HG02973 (cell line): ENCODE results near the gene UBTF.

Experiments
- ATAC-seq: cut with Tn5 transposase; IDR thresholded peaks from one replicate; pipeline ENCODE4 v1.9.1; 2021; ENCODE audit warnings: moderate library complexity; ENCODE audit not compliant: unreplicated experiment

UBTF gene, protein sequence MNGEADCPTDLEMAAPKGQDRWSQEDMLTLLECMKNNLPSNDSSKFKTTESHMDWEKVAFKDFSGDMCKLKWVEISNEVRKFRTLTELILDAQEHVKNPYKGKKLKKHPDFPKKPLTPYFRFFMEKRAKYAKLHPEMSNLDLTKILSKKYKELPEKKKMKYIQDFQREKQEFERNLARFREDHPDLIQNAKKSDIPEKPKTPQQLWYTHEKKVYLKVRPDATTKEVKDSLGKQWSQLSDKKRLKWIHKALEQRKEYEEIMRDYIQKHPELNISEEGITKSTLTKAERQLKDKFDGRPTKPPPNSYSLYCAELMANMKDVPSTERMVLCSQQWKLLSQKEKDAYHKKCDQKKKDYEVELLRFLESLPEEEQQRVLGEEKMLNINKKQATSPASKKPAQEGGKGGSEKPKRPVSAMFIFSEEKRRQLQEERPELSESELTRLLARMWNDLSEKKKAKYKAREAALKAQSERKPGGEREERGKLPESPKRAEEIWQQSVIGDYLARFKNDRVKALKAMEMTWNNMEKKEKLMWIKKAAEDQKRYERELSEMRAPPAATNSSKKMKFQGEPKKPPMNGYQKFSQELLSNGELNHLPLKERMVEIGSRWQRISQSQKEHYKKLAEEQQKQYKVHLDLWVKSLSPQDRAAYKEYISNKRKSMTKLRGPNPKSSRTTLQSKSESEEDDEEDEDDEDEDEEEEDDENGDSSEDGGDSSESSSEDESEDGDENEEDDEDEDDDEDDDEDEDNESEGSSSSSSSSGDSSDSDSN

DNA sequence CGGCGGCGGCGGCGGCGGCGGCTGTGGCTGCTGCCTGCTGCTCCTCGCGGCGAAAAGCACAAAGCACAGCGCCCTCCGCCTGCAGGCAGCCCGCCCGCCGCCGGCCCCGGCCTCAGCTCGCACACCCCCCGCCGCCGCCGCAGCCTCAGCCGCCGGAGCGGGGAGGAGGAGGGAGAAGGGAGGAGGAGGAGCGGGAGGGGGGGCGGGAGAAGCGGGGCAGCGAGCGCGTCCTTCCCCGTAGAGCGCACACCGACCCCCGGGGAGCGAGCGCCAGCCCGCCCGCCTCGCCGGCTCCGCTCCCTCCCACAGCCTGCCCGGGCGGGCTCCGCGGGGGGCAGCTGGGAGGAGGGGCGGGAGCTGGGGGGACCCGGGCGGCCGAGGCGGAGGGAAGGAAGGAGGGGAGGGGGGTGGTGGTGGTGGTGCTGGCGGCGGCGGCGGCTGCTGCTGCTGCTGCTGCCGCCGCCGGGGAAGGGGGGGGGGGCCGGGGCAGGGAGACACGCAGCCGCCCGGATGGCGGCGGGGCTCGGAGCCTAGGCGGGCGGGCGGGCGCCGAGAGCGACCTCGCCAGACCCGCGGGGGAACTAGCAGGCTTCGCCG lies at the start of gene UBTF:
Gene UBTF (minus strand): TSS at position 60 of the 597 bp plus-strand sequence. CDS start 1,446 bp downstream, outside the sequence.
- ATAC-seq = peak; percentile 8

DNA sequence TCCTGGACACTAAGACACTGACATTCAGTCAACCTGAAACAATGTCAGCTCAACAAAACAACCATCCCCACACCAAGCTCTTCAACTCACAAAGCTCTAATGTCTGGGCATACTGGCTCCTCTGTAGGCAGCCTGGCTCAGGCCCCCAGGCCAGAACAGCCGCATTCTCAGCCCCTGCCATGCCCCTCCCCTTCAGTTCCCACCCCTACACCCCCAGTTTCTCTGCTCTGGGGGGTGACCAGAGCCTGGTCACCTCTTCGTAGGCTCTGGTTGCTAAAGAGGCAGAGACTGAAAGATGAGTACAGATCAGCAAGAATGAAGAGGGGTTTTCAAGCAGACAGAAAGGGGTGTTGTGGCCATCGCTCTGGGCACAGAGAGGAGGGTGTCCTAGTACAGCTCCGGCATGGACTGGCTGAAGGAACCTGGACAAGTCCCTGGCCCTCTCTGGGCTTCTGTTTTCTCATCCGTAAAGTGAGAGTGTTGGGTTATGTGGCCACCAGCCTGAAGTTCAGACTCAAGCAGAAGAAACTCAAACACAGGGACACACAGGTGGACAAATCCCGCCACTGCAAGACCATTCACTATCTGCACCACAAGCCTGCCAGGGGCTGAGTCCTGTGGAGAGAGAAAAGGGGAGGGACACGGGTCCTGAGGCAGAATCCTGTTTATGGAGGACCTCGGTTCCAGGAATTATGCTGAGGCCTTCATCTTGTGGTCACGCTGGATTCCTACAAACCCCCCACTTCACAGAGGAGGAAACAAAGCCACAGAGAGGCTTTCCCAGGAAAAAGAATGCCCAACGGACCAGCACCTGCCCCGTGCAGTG lies 49.4 kb upstream of the UBTF start:
- no peak for ATAC-seq

DNA sequence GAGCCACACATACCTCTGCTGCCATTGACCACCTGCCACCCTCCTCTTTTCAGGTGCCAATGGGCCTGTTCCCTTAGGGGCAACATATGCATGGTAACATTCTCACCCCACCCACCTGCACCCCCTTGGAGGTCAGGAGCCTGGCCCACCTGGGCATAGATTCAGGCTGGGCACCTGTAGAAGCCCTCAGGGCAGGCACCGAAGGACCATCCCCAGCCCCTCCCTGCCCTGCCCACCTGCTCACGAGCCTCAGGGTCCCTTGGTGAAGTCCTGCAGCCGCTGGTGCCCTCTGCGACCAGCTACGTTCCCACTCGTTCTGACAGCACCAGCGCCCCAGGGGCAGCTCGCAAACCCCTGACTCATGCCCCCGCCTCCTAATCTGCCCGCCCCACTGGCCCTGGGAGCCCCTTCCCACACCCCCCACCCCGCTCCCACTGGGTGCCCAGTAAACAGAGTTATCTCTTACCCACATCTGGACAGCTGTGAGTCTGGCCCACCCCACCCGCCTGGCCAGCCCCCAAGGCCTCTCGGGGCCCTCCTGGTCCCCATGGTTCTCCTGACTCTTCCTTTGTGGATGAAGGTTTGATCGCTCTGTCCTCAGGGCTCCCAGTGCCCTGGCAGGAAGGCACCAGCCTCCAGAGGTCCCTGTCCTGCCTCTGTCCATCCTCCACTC lies 48.5 kb upstream of the UBTF start, which contains the start of gene SLC4A1:
Gene SLC4A1 (minus strand): TSS at position 318 of the 673 bp plus-strand sequence. CDS start 5,269 bp downstream, outside the sequence.
- no peak for ATAC-seq

DNA sequence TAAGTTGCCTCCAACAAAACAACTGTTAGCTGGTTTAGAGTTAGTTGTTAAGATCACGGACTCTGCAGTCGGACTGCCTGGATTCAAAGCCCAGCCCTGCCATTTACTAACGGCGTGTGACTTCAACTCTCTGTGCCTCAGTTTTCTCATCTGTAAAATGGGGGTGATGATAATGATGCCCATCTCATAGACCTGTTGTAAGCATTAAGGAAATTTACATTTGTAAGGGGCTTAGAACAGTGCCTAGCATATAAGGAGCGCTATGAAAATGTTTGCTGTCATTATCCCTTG lies 47.6 kb upstream of the UBTF start:
- ATAC-seq = no peak

DNA sequence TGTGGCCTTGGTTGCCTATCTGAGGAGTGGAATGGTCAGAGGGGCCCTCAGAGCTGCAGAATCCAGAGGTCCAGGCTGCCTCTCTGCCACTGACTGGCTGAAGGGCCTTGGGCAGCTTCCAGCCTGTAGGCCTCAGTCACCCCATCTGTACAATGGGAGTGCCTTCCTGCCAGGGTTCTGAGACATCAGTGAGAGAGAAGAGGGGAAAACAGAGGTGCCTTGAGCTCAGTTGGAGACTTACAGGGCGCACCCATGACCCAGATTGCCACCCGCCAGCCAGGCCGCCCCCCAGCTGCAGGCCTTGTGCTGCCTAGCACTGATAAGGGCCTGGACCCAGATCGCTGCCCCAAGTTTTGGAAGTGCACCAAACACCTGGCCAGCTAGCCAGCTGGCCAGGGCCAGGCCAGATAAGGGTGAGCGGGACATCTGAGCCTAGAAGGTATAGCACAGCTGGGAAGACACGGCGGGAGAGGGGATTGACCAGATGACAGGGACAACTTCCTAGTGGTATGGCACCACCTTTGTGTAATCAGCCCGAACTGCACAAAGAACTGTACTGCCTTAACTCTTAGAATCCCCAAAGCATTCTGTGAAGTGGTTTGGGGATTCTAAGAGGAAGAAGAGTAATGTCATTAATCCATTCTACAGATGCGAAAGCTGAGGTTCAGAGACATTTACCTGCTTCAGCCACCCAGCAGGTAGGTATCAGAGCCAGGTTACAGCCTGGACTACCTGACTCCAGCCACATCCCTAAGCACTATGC lies 47.1 kb upstream of the UBTF start:
- no peak for ATAC-seq

DNA sequence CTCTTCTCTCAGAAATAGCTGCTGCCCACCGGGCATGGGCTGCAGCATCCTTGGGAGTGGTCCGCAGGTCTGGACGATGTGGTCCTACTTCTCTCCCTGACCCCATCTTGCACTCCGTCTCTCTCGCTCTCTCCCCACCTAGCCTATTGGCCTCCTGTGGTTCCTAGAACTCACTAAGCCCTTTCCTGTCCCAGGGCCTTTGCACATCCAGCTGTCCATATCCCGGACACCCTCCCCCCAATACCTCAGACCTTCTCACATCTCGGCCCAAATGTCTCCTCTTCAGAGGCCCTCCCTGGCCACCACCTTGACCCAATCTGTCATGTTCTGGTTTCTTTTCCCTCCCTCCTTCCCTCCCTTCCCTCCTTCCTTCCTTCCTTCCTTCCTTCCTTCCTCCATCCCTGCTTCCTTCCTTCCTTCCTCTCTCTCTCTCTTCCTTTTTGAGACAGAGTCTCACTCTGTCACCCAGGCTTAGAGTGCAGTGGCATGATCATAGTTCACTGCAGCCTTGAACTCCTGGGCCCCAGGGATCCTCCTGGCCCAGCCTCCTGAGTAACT lies 43.9 kb upstream of the UBTF start:
- no peak for ATAC-seq

DNA sequence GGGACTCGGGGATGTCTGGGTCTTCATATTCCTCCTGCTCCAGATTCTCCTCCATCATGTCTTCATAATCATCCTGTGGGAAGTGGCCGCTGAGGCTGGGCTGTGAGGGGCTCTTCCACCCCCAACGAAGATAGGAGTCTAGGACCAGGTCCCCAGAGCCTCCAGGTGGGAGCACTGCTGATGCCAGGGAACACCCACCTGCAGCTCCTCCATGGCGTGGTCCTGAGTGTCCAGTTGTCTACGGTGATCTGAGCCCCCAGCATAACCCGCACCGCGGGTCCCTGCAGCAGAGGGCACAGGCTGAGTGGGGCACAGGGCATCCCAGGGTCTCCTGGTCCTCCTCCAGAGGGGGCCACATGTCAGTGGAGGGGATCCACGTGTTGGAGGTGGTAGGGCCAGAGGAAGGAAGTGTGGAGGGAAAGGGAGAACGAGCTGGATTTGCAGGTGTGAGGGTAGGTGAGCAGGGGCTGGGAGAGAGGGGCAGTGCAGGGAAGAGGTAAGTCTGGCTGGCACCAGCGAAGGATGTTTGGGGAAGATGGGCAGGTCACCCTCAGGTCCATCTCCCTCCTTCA lies 43.3 kb upstream of the UBTF start:
- no peak for ATAC-seq

DNA sequence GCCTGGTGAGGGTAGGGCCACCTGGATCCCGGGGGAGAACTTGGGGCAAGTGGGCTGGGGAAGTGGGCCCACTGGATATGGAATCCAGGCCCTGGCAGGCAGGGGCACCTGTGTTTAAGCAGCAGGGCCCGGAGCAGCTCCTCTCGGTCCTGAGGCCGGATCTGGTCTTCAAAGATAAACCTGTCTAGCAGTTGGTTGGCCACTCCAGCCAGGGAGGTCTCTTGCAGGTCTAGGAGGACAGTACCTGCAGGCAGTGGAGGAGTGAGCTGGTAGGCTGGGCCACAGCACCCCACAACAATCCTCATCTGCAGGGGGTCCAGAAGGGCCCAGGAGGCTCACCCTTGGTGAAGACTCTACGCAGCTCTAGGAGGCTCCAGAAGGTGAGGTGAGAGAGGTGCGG lies 40.8 kb upstream of the UBTF start:
- no peak for ATAC-seq

DNA sequence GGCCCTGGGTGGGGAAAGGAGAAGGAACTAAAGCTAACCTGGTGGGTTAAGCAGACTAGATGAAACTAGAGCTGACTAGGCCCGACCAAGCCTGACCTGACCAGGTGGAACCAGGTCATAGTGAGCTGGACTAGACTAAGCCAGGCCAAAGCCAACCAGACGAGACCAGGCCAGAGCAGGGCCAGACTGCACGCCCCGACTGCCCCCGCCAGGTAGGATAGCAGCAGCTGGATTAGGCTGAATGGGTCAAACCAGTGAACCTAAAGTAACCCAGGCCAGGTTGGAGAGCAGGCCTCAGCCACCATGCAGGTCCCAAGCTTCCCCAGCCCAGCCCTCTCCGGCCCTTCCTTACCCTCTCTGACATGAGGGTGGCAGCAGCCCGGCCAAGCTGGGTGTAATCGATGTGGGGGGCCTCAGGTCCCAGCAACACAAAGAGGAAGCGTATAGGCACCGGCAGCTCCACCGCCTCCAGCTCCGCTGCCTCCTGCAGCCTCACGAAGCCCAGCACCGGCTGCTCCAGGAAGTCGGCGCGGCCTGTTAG lies 39.4 kb upstream of the UBTF start:
- ATAC-seq = no peak

DNA sequence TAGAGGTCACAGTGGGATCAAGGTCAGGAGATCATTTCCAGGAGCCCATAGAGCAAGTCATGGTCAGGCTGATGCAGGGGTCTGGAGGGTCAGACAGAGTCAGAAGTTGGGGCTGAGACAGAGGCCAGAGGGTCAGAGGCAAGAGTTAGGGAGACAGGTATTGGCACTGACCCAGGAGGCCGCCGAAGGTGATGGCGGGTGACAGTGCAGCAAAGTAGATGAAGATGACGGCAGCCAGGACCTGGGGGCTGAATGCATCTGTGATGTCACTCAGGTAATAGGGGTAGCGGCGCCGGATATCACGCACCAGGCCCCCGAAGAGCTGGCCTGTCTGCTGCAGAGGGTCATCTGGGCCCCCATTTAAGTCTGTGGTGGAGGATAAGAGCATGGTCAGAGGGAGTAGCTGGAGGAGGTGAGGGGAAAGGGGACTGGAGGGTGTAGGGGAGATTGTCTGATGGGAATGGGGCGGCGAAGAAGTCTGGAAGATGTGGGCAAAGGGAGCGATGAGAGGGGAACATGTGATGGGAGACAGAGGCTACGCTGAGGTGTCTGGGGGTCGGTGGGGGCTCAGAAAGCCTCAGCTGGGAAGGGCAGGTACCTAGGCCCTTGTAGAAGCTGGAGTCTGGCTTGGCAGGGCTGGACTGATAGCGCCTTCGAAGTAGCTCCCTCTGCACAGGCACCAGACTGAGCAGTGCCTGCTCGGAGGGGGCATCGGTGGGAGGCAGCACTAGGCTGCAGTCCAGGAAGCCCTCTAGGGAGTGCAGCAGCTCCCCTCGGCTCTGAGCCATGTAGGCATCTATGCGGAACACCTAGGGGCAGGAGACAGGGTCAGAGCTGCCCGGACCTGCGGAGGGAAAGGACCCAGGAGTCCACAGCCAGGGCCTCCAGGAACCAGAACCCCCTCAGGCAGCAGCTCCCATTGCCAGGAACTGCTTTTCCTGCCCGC lies 38.6 kb upstream of the UBTF start:
- ATAC-seq = no peak

DNA sequence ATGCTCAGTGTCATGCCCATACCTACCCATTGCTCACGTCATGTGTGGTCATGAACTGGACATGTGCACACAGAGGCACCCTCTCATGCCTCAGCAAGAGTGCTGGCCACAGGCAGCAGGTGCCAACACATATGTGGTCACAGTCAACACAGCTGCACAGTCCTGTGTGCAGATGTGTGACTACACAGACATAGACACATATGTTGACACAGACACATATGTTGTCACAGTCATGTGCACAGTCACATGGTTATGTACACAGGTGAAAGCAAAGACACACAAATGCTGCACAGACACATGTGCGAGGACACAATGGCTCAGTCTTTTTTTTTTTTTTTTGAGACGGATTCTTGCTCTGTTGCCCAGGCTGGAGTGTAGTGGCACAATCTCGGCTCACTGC lies 37.2 kb upstream of the UBTF start:
- ATAC-seq = no peak

DNA sequence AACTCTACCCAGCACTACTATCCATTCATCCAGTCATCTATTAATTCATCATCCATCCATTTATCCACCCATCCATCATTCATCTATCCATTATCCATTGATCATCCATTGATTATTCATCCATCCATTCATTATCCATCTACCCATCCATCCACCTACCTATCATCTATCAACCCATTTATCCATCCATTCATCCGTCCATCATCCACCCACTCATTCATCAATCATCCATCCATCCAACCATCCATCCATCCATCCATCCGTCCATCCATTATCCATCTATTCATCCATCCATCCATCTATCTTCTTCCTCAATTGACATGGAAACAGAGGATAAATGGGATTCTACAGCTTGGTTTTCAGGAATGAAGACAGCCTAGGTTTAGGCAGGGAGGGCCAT lies 36.4 kb upstream of the UBTF start:
- no peak for ATAC-seq

DNA sequence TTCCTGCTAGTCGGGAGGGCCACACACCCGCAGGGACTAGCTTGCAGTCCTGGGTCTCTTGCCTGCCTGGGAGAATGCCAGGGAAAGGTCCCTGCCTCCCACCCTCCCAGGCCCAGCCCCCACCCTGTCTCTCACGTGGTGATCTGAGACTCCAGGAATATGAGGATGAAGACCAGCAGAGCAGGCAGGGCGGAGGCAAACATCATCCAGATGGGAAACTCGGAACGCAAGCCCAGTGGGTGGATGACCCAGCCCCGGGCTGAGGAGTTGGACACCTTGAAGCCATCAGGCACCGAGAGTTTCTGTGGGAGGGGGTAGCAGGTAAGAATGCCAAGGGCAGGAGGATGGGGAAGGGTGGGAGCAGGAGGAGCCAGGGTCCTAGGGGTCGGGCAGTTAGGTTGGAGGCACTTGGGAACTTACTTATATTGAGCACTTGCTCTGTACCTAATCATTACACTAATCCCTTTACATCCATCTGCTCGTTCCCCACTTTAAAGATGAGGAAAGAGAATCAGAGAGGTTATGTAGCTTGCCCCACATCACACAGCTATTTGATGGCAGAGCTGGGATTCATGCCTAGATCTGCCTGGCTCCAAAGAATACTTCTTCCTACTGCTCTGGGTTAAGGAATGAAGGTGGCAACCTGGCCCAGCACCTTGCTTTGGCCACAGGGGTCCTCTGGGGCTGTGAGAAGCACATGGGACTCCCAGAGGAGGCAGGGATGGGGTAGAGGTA lies 35.1 kb upstream of the UBTF start:
- ATAC-seq = no peak

DNA sequence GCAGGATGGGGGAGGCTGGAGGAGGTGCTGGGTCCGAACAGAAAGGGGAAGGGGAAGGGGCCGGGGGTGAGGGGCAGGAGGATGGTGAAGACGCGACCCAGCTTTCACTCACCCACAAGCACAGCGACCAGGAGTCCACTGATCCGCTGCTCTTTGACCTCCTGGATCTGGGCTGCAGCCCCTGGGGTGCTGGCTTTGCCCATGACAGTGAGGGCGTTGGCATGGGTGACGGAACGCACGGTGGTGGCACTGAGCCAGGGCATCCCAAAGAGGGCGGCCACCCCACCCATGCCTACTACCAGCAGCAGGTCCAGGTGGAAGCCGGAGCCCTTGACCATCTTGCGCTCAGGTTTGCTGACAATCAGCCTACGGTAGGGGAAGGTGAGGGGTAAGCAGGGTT lies 33.5 kb upstream of the UBTF start:
- no peak for ATAC-seq

DNA sequence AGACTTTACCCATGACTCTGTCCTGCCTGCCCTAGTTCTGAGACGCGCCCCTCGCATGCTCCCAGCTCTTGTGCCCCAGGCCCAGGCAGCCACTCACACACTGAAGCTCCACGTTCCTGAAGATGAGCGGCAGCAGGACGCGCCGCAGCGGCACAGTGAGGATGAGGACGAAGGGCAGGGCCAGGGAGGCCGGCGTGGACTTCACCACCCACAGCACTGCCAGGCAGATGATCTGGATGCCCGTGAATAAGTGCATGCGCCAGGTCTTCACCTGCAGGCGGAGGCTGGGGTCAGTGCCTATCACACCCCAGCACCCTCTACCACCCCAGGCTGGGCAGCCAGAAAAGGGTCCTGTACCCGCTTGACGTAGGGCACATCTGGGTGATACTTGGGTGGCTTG lies 31.6 kb upstream of the UBTF start:
- no peak for ATAC-seq

DNA sequence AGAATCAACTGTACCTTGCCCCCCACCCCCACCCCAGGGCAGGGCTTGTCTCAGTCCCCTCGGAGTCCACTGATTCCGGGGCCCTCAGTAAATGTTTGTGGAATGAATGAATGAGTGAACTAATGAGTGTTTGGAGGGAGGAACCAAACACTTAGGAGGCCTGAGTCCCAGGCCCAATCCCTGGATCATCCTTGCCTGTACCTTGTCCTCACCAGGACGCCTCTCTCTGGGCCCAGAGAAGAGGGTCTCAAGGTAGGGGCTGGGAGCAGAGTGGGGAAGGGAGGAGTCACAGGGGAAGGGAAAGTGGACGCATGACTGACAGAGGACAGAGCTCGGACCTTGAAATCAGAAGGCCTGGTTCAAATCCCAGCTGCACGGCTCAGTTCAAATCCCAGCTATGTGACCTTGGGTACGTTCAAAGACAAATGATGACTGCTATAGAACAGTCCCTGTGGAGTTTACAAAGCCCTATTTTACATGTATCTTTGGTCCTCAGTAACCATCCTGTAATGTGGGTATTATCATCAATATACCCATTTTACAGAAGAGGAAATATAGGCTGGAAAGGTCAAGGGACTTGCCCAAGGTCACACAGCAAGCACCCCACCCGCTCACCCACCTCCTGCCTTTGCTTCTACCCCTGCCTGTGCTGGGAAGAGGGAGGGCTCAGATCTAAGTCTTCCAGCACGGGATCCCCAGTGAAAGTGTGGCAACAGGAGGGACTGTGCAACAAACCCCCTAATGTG lies 30.2 kb upstream of the UBTF start:
- no peak for ATAC-seq
